Liver (tissue), 9 donors: ENCODE data around the gene DTNB. TPM values are rescaled to one million over a fixed set of nuclear protein-coding genes. Genes with fewer than 3 reads are reported as not detected.

Source experiments
- DNase-seq: peaks from one replicate; pipeline ENCODE4 v3.0.0-alpha.2; 2017; ENCODE audit warnings: low spot score
- H3K27ac ChIP-seq, 2 donors: one replicate each; pipeline ENCODE4 v1.7.0; 2013; ENCODE audit warnings: inconsistent platforms in 2 of 2, low read length in 2 of 2, control low read depth in 1 of 2, low read depth in 1 of 2, mild to moderate bottlenecking in 1 of 2
- H3K27me3 ChIP-seq, 4 donors: one replicate each; pipeline versions ENCODE4 v1.6.1 to v1.7.0; 2013; ENCODE audit warnings: low read length in 3 of 4, inconsistent platforms in 1 of 4, mild to moderate bottlenecking in 1 of 4, moderate library complexity in 1 of 4; ENCODE audit not compliant: control insufficient read depth in 4 of 4, insufficient read depth in 4 of 4
- H3K36me3 ChIP-seq, 4 donors: one replicate each; pipeline versions ENCODE4 v1.6.1 to v1.7.0; 2013; ENCODE audit warnings: low read length in 3 of 4, mild to moderate bottlenecking in 3 of 4, low read depth in 1 of 4, moderate library complexity in 1 of 4; ENCODE audit not compliant: control insufficient read depth in 4 of 4, insufficient read depth in 3 of 4
- H3K4me1 ChIP-seq, 4 donors: one replicate each; pipeline versions ENCODE4 v1.6.1 to v1.7.0; 2013; ENCODE audit warnings: low read length in 3 of 4, mild to moderate bottlenecking in 3 of 4, moderate library complexity in 1 of 4; ENCODE audit not compliant: control insufficient read depth in 4 of 4, insufficient read depth in 4 of 4
- H3K4me3 ChIP-seq, 3 donors: one replicate each; pipeline versions ENCODE4 v1.6.1 to v1.7.0; 2013; ENCODE audit warnings: low read length in 3 of 3, control low read depth in 1 of 3, low read depth in 1 of 3, mild to moderate bottlenecking in 1 of 3
- H3K9ac ChIP-seq, 2 donors: one replicate each; pipeline ENCODE4 v1.7.0; 2013; ENCODE audit warnings: low read length in 2 of 2, mild to moderate bottlenecking in 2 of 2, moderate library complexity in 2 of 2, control low read depth in 1 of 2, low read depth in 1 of 2
- H3K9me3 ChIP-seq, 4 donors: one replicate each; pipeline versions ENCODE4 v1.6.1 to v1.7.0; 2013; ENCODE audit warnings: low read length in 3 of 4; ENCODE audit not compliant: control insufficient read depth in 4 of 4
- EGR1 ChIP-seq, 2 donors: IDR thresholded peaks; 2 replicates each; pipeline ENCODE4 v1.6.1; 2016 to 2018; ENCODE audit warnings: antibody characterized with exemption in 2 of 2, low read depth in 2 of 2
- FOXA1 ChIP-seq: IDR thresholded peaks from 2 replicates; pipeline ENCODE4 v1.6.1; 2016; ENCODE audit warnings: antibody characterized with exemption
- FOXA2 ChIP-seq: IDR thresholded peaks from 2 replicates; pipeline ENCODE4 v1.6.1; 2016; ENCODE audit warnings: antibody characterized with exemption
- GABPA ChIP-seq, 2 donors: IDR thresholded peaks in 1 of 2; conservative IDR thresholded peaks in 1 of 2; 2 replicates each; pipeline ENCODE4 v1.6.1; 2016; ENCODE audit warnings: antibody characterized with exemption in 2 of 2, mild to moderate bottlenecking in 1 of 2, moderate library complexity in 1 of 2
- HNF4A ChIP-seq, 2 donors: conservative IDR thresholded peaks; 2 replicates each; pipeline ENCODE4 v1.6.1; 2016; ENCODE audit warnings: antibody characterized with exemption in 2 of 2, mild to moderate bottlenecking in 2 of 2
- HNF4G ChIP-seq: IDR thresholded peaks from 2 replicates; pipeline ENCODE4 v1.6.1; 2016; ENCODE audit warnings: antibody characterized with exemption
- JUND ChIP-seq, 2 donors: IDR thresholded peaks; 2 replicates each; pipeline ENCODE4 v1.6.1; 2016; ENCODE audit warnings: antibody characterized with exemption in 2 of 2
- NR2F2 ChIP-seq: IDR thresholded peaks from 2 replicates; pipeline ENCODE4 v1.6.1; 2016; ENCODE audit warnings: antibody characterized with exemption
- RAD21 ChIP-seq, 2 donors: IDR thresholded peaks; 2 replicates each; pipeline ENCODE4 v1.6.1; 2016; ENCODE audit warnings: antibody characterized with exemption in 2 of 2, mild to moderate bottlenecking in 2 of 2
- RXRA ChIP-seq, 2 donors: IDR thresholded peaks; 2 replicates each; pipeline ENCODE4 v1.6.1; 2017 to 2018; ENCODE audit warnings: antibody characterized with exemption in 2 of 2, mild to moderate bottlenecking in 1 of 2
- SP1 ChIP-seq: IDR thresholded peaks from 2 replicates; pipeline ENCODE4 v1.6.1; 2018; ENCODE audit warnings: antibody characterized with exemption, mild to moderate bottlenecking
- TAF1 ChIP-seq: conservative IDR thresholded peaks from 2 replicates; pipeline ENCODE4 v1.6.1; 2016; ENCODE audit warnings: antibody characterized with exemption, mild to moderate bottlenecking
- YY1 ChIP-seq: IDR thresholded peaks from 2 replicates; pipeline ENCODE4 v1.6.1; 2016; ENCODE audit warnings: antibody characterized with exemption, mild to moderate bottlenecking
- WGBS: extraction: QIAGEN DNeasy Blood & Tissue Kit; methylation state at CpG from one replicate; pipeline ENCODE4 v1.1.7; 2013; 5-methylcytosine and 5-hydroxymethylcytosine counted together
- polyA plus RNA-seq, 2 donors: library from polyadenylated mRNA; stranded (reverse) in 1 of 2; unstranded in 1 of 2; fragments of 200-250 nt in 1 of 2; fragments of >200 nt in 1 of 2; fragmentation: Nextera tagmentation in 1 of 2; extraction: Ambion mirVana in 1 of 2; gene quantifications; one replicate each; pipeline versions ENCODE4 v1.2.1 to v1.2.3, GENCODE V29; 2013 to 2015
- total RNA-seq, 2 donors: library from RNA; depleted of rRNA; stranded (reverse); fragments of >200 nt; gene quantifications; one replicate each; pipeline ENCODE4 v1.2.3, GENCODE V29; 2014
- TF ChIP-seq, protein P1 (sequence below): IDR thresholded peaks from 2 replicates; pipeline ENCODE4 v1.6.1; 2016; ENCODE audit warnings: antibody characterized with exemption
- TF ChIP-seq, protein P2 (sequence below): IDR thresholded peaks from 2 replicates; pipeline ENCODE4 v1.6.1; 2016; ENCODE audit warnings: antibody characterized with exemption
- TF ChIP-seq, protein P3 (sequence below): IDR thresholded peaks from 2 replicates; pipeline ENCODE4 v1.6.1; 2016; ENCODE audit warnings: antibody characterized with exemption
- TF ChIP-seq, protein P4 (sequence below): IDR thresholded peaks from 2 replicates; pipeline ENCODE4 v1.6.1; 2016; ENCODE audit warnings: antibody characterized with exemption, mild to moderate bottlenecking
- TF ChIP-seq, protein P5 (sequence below): fragments of 150-350 bp; IDR thresholded peaks from 2 replicates; pipeline ENCODE4 v1.5.1; 2017; ENCODE audit warnings: improper control_type of control experiment, low read depth, low read length; ENCODE audit not compliant: missing input control
- donor health status: healthy.
- donor health status: healthy.
- donor health status: healthy.
- donor health status: healthy.
- donor health status: healthy.

Gene DTNB
- total and polyA plus RNA-seq, 4 donors: 3.3 to 10.5 (median 6.4) TPM

DNA sequence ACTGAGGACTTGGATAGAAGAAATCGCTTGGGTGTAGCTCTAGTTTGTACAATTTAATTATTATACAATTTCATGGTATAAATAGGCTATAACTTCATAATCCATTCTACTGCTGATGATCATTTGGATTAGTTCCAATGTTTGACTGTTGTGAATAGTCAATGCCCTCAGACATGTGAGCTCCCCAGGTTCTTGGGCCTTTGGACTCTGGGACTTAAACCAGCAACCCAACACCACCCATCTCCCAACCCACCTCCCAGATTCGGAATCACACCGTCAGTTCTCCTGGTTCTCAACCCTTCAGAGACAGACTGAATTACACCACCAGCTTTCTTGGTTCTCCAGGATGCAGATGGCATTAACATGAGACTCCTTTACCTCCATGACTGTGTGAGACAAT, 247.1 kb downstream of the DTNB start:
- DNase-seq: no peak
- WGBS: 58% methylated on average over 3 of the region's 3 CpGs
- Histone ChIP-seq H3K4me1 (peaks cover 0 to 12% (median 6%) of the 10 kb centered on the region in 4 donors), H3K36me3 (no peaks in the 10 kb centered on the region), H3K27me3 (no peaks in the 10 kb centered on the region), H3K27ac (no peak overlapping the region), H3K9me3 (no peaks in the 10 kb centered on the region), H3K4me3 (no peak overlapping the region), H3K9ac (no peak overlapping the region)
- TF ChIP-seq FOXA2 (no peak), HNF4G (no peak), GABPA (IDR thresholded peaks at IDR 0.05 in 1 of 2, conservative IDR thresholded peaks at IDR 0.05 in 1 of 2) (no peak), EGR1 (IDR thresholded peaks at IDR 0.05; ENCODE audit: low read depth in 2 of 2) (no peak), NR2F2 (no peak), JUND (IDR thresholded peaks at IDR 0.05) (no peak), HNF4A (conservative IDR thresholded peaks at IDR 0.05) (peak; percentile 72 to 89), TAF1 (no peak), FOXA1 (no peak), RXRA (IDR thresholded peaks at IDR 0.05) (peak in 1 of 2 donors; percentile 30), YY1 (no peak), RAD21 (IDR thresholded peaks at IDR 0.05) (no peak), SP1 (peak; percentile 44)
- TF ChIP-seq, protein P1, sequence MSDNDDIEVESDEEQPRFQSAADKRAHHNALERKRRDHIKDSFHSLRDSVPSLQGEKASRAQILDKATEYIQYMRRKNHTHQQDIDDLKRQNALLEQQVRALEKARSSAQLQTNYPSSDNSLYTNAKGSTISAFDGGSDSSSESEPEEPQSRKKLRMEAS: no peak
- TF ChIP-seq, protein P2, sequence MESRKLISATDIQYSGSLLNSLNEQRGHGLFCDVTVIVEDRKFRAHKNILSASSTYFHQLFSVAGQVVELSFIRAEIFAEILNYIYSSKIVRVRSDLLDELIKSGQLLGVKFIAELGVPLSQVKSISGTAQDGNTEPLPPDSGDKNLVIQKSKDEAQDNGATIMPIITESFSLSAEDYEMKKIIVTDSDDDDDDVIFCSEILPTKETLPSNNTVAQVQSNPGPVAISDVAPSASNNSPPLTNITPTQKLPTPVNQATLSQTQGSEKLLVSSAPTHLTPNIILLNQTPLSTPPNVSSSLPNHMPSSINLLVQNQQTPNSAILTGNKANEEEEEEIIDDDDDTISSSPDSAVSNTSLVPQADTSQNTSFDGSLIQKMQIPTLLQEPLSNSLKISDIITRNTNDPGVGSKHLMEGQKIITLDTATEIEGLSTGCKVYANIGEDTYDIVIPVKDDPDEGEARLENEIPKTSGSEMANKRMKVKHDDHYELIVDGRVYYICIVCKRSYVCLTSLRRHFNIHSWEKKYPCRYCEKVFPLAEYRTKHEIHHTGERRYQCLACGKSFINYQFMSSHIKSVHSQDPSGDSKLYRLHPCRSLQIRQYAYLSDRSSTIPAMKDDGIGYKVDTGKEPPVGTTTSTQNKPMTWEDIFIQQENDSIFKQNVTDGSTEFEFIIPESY: no peak
- TF ChIP-seq, protein P3, sequence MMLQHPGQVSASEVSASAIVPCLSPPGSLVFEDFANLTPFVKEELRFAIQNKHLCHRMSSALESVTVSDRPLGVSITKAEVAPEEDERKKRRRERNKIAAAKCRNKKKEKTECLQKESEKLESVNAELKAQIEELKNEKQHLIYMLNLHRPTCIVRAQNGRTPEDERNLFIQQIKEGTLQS: no peak
- TF ChIP-seq, protein P4, sequence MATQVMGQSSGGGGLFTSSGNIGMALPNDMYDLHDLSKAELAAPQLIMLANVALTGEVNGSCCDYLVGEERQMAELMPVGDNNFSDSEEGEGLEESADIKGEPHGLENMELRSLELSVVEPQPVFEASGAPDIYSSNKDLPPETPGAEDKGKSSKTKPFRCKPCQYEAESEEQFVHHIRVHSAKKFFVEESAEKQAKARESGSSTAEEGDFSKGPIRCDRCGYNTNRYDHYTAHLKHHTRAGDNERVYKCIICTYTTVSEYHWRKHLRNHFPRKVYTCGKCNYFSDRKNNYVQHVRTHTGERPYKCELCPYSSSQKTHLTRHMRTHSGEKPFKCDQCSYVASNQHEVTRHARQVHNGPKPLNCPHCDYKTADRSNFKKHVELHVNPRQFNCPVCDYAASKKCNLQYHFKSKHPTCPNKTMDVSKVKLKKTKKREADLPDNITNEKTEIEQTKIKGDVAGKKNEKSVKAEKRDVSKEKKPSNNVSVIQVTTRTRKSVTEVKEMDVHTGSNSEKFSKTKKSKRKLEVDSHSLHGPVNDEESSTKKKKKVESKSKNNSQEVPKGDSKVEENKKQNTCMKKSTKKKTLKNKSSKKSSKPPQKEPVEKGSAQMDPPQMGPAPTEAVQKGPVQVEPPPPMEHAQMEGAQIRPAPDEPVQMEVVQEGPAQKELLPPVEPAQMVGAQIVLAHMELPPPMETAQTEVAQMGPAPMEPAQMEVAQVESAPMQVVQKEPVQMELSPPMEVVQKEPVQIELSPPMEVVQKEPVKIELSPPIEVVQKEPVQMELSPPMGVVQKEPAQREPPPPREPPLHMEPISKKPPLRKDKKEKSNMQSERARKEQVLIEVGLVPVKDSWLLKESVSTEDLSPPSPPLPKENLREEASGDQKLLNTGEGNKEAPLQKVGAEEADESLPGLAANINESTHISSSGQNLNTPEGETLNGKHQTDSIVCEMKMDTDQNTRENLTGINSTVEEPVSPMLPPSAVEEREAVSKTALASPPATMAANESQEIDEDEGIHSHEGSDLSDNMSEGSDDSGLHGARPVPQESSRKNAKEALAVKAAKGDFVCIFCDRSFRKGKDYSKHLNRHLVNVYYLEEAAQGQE: no peak
- TF ChIP-seq, protein P5, sequence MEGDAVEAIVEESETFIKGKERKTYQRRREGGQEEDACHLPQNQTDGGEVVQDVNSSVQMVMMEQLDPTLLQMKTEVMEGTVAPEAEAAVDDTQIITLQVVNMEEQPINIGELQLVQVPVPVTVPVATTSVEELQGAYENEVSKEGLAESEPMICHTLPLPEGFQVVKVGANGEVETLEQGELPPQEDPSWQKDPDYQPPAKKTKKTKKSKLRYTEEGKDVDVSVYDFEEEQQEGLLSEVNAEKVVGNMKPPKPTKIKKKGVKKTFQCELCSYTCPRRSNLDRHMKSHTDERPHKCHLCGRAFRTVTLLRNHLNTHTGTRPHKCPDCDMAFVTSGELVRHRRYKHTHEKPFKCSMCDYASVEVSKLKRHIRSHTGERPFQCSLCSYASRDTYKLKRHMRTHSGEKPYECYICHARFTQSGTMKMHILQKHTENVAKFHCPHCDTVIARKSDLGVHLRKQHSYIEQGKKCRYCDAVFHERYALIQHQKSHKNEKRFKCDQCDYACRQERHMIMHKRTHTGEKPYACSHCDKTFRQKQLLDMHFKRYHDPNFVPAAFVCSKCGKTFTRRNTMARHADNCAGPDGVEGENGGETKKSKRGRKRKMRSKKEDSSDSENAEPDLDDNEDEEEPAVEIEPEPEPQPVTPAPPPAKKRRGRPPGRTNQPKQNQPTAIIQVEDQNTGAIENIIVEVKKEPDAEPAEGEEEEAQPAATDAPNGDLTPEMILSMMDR: no peak
